T-helper 9 cell (primary cell): ENCODE measurements around the gene SIRPB1.
"Not testable (repeated sequence)": the region's sequence is repeated elsewhere in the genome, so short reads cannot be mapped to it uniquely, and the experiment has no call there.

ENCODE experiments used
- DNase-seq: peaks from one replicate; pipeline ENCODE4 v3.0.0-alpha.2; 2020

Gene SIRPB1

GRCh38 chr20:1588533-1589460 lies 31.0 kb downstream of the SIRPB1 start:
- no peak for DNase-seq

GRCh38 chr20:1587781-1588532 lies 31.9 kb downstream of the SIRPB1 start:
- DNase-seq = no peak

- DNase-seq = no peak
These were observed 40.3 kb downstream of the SIRPB1 start for GRCh38 chr20:1579488-1579887.

- DNase-seq = no peak
These were observed 41.9 kb downstream of the SIRPB1 start for GRCh38 chr20:1577906-1578305.

- DNase-seq = not testable (repeated sequence)
These were observed 42.5 kb downstream of the SIRPB1 start for GRCh38 chr20:1577313-1577712.

GRCh38 chr20:1576641-1577040 lies 43.2 kb downstream of the SIRPB1 start:
- no peak for DNase-seq

- DNase-seq = not testable (repeated sequence)
These were observed 43.8 kb downstream of the SIRPB1 start for GRCh38 chr20:1576003-1576402.

GRCh38 chr20:1571583-1571982 lies 48.2 kb downstream of the SIRPB1 start:
- DNase-seq = not testable (repeated sequence)
